Calu3 (cell line): Measurements from ENCODE around the gene PUS10. TPM values are rescaled to one million over a fixed set of nuclear protein-coding genes. Genes with fewer than 3 reads are reported as not detected.

Experiments
- BruUV-seq: library from RNA; stranded (reverse); fragments of 400-500 nt; replicated peaks from 2 replicates; lab custom pipeline; 2021; lab: Mats Ljungman, UMichigan
- CTCF ChIA-PET: fragments of 300-600 bp; sonication (Branson Sonifier 250); formaldehyde crosslinking; loops from one replicate; lab custom pipeline; 2022; ENCODE audit warnings: antibody characterized with exemption; lab: Charles Lee
- DNase-seq: peaks from one replicate; pipeline ENCODE4 v3.0.0; 2022
- H3K27ac Mint-ChIP-seq: one replicate; pipeline ENCODE4 v1.8.0; 2022; ENCODE audit warnings: mixed read lengths; ENCODE audit not compliant: unreplicated experiment
- H3K27me3 Mint-ChIP-seq: one replicate; pipeline ENCODE4 v1.8.0; 2022; ENCODE audit warnings: mixed read lengths; ENCODE audit not compliant: unreplicated experiment
- H3K36me3 Mint-ChIP-seq: one replicate; pipeline ENCODE4 v1.8.0; 2022; ENCODE audit warnings: mild to moderate bottlenecking, moderate library complexity, mixed read lengths; ENCODE audit not compliant: insufficient read depth, unreplicated experiment
- H3K4me1 Mint-ChIP-seq: one replicate; pipeline ENCODE4 v1.8.0; 2022; ENCODE audit warnings: mild to moderate bottlenecking, low read depth, mixed read lengths; ENCODE audit not compliant: unreplicated experiment
- H3K4me3 Mint-ChIP-seq: one replicate; pipeline ENCODE4 v1.8.0; 2022; ENCODE audit warnings: mild to moderate bottlenecking, low read depth, moderate library complexity, mixed read lengths; ENCODE audit not compliant: unreplicated experiment
- H3K9me3 Mint-ChIP-seq: one replicate; pipeline ENCODE4 v1.8.0; 2022; ENCODE audit warnings: low read depth, mixed read lengths; ENCODE audit not compliant: unreplicated experiment
- intact Hi-C: fragments of 100-400 bp; cut with micrococcal nuclease; formaldehyde crosslinking; loops from one replicate; pipeline ENCODE4 v1.10.0; 2022; ENCODE audit not compliant: unreplicated experiment
- total RNA-seq: library from RNA; stranded (reverse); gene quantifications from 2 replicates; pipeline ENCODE4 v1.2.3, GENCODE V29; 2022
- TF ChIP-seq, protein P1 (sequence below): fragments of 200-600 bp; IDR thresholded peaks from one replicate; pipeline ENCODE4 v1.8.0; 2022; ENCODE audit warnings: antibody characterized with exemption; ENCODE audit not compliant: unreplicated experiment

The PUS10 gene
- total RNA-seq, 1 experiment from 2014 or later = 7.2 TPM

DNA sequence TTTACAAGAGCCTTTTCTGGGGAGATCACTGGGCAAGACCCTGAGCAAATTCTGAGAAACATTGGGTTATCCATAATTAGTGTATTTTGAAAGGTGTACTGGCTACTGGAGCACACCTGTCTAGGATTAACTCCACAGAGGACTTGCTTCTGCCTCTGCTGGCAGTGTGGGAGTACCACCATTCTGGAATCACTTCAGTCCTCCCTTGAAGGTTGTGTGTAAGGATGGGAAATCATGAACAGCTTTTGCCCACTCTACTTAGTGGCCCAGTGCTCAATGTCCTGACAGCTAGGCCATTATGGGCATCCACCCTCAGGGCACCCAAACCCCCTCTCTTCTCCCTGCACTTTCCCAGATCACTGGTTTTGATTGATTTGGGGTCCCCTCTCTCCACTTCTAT, 39.5 kb upstream of the PUS10 start:
- Mint-ChIP-seq H3K27ac (no peak overlapping the region), H3K9me3 (no peaks in the 10 kb centered on the region), H3K27me3 (no peaks in the 10 kb centered on the region), H3K36me3 (peaks cover 5% of the 10 kb centered on the region), H3K4me3 (no peak overlapping the region), H3K4me1 (no peaks in the 10 kb centered on the region)
- no peak for DNase-seq
- no TSS peak for BruUV-seq
- TF ChIP-seq, protein P1, sequence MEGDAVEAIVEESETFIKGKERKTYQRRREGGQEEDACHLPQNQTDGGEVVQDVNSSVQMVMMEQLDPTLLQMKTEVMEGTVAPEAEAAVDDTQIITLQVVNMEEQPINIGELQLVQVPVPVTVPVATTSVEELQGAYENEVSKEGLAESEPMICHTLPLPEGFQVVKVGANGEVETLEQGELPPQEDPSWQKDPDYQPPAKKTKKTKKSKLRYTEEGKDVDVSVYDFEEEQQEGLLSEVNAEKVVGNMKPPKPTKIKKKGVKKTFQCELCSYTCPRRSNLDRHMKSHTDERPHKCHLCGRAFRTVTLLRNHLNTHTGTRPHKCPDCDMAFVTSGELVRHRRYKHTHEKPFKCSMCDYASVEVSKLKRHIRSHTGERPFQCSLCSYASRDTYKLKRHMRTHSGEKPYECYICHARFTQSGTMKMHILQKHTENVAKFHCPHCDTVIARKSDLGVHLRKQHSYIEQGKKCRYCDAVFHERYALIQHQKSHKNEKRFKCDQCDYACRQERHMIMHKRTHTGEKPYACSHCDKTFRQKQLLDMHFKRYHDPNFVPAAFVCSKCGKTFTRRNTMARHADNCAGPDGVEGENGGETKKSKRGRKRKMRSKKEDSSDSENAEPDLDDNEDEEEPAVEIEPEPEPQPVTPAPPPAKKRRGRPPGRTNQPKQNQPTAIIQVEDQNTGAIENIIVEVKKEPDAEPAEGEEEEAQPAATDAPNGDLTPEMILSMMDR = no peak
- intact Hi-C loops = no loop called here
- CTCF ChIA-PET = no interaction called here

DNA sequence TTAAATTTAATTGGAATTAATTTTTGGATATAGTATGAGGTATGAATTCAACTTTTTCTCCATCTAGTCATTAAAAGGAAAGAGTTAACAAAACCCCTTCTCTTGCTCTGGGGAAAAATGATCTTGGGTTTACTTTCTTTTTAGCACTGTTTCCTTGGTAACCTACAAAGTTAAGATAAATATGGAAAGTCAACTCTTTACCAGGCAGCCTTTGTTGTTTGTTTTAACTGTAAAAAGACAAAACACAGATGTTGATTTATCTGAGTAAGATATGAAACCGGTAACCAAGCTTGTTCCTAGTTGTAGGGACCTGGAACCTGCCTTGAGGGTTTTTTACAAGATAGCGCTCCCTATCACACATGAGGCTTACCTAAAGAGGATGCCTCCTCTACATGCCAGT, 37.5 kb upstream of the PUS10 start:
- H3K9me3 Mint-ChIP-seq = no peaks in the 10 kb centered on the region
- BruUV-seq = no TSS peak
- H3K36me3 Mint-ChIP-seq = peaks cover 13% of the 10 kb centered on the region
- no peaks in the 10 kb centered on the region for H3K4me1 Mint-ChIP-seq
- intact Hi-C loops = no loop called here
- H3K4me3 Mint-ChIP-seq = no peak overlapping the region
- DNase-seq = no peak
- no peak overlapping the region for H3K27ac Mint-ChIP-seq
- TF ChIP-seq, protein P1 = no peak
- CTCF ChIA-PET = no interaction called here
- no peaks in the 10 kb centered on the region for H3K27me3 Mint-ChIP-seq

GRCh38 chr2:61045999-61046398, 27.9 kb upstream of the PUS10 start:
- TF ChIP-seq, protein P1 = no peak
- DNase-seq = no peak
- CTCF ChIA-PET = no interaction called here
- peaks cover 5% of the 10 kb centered on the region for H3K9me3 Mint-ChIP-seq
- no peaks in the 10 kb centered on the region for H3K27me3 Mint-ChIP-seq
- H3K4me1 Mint-ChIP-seq = no peaks in the 10 kb centered on the region
- H3K36me3 Mint-ChIP-seq = peaks cover 28% of the 10 kb centered on the region
- no peak overlapping the region for H3K4me3 Mint-ChIP-seq
- H3K27ac Mint-ChIP-seq = no peak overlapping the region
- no TSS peak for BruUV-seq
- intact Hi-C loops = no loop called here

DNA sequence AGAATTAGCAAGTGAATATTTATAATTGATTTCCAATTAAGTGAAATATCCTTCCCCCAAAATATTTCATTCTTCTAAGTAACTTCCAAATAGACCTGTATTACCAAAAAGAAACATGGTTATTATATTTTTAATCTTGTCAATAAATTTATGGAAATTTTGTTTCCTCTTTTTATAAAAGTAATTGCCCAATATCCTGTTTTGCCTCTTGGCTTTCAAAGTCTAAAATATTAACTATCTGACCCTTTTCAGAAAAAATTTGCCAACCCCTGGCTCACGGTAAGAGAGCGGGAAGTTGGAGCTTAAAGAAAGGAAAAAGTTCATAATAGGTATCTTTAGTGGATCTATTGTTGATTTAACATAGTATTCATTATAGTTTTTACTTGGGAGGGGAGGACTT, 27.2 kb upstream of the PUS10 start:
- TF ChIP-seq, protein P1 = no peak
- CTCF ChIA-PET = no interaction called here
- no peaks in the 10 kb centered on the region for H3K27me3 Mint-ChIP-seq
- DNase-seq = no peak
- BruUV-seq = no TSS peak
- H3K4me3 Mint-ChIP-seq = no peak overlapping the region
- no peak overlapping the region for H3K27ac Mint-ChIP-seq
- peaks cover 5% of the 10 kb centered on the region for H3K9me3 Mint-ChIP-seq
- H3K36me3 Mint-ChIP-seq = peaks cover 24% of the 10 kb centered on the region
- H3K4me1 Mint-ChIP-seq = no peaks in the 10 kb centered on the region
- intact Hi-C loops = no loop called here

DNA sequence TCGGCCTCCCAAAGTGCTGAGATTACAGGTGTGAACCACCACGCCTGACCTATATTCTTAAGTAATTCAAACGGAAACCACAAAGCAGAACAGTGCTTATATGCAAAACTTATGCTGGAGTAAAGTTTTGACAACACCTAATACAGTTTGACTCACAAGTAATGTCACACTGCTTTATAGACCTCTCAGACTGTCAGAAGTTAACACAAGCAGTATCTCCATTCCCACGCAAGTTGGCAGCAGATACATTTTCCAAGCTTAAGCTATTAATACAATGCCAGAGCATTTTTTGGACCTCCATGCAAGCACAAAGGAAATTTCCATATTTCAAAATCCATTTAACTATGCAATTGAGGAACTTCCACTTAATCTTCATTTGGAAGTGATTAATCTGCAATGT, 26.6 kb upstream of the PUS10 start:
- Mint-ChIP-seq H3K9me3 (peaks cover 6% of the 10 kb centered on the region), H3K27ac (no peak overlapping the region), H3K4me1 (no peaks in the 10 kb centered on the region), H3K4me3 (no peak overlapping the region), H3K27me3 (no peaks in the 10 kb centered on the region), H3K36me3 (peaks cover 24% of the 10 kb centered on the region)
- CTCF ChIA-PET = no interaction called here
- TF ChIP-seq, protein P1 = no peak
- DNase-seq = no peak
- intact Hi-C loops = no loop called here
- no TSS peak for BruUV-seq
